ENCODE data around the gene NEAT1. TPM values are rescaled to one million over a fixed set of nuclear protein-coding genes. Genes with fewer than 3 reads are reported as not detected.
A peak's percentile ranks its signal among the peaks of the same experiment; 100 is the strongest.

NEAT1 gene
- total RNA-seq, 1 donor from 2014 or later, result 114 TPM

DNA sequence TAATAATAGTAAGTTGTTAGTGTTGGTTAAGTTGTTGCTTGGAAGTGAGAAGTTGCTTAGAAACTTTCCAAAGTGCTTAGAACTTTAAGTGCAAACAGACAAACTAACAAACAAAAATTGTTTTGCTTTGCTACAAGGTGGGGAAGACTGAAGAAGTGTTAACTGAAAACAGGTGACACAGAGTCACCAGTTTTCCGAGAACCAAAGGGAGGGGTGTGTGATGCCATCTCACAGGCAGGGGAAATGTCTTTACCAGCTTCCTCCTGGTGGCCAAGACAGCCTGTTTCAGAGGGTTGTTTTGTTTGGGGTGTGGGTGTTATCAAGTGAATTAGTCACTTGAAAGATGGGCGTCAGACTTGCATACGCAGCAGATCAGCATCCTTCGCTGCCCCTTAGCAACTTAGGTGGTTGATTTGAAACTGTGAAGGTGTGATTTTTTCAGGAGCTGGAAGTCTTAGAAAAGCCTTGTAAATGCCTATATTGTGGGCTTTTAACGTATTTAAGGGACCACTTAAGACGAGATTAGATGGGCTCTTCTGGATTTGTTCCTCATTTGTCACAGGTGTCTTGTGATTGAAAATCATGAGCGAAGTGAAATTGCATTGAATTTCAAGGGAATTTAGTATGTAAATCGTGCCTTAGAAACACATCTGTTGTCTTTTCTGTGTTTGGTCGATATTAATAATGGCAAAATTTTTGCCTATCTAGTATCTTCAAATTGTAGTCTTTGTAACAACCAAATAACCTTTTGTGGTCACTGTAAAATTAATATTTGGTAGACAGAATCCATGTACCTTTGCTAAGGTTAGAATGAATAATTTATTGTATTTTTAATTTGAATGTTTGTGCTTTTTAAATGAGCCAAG is 2.7 kb downstream of the NEAT1 start:
- no peaks in the 10 kb centered on the region for H3K27me3 ChIP-seq (ENCODE audit: control insufficient read depth, insufficient read depth, low read length)
- DNase-seq (ENCODE audit: low read depth), result peak; percentile 85
- H3K4me3 ChIP-seq (ENCODE audit: low read depth, low read length), result peak overlapping the region; percentile 93
- no peak for FAIRE-seq
- TF ChIP-seq, protein P1, sequence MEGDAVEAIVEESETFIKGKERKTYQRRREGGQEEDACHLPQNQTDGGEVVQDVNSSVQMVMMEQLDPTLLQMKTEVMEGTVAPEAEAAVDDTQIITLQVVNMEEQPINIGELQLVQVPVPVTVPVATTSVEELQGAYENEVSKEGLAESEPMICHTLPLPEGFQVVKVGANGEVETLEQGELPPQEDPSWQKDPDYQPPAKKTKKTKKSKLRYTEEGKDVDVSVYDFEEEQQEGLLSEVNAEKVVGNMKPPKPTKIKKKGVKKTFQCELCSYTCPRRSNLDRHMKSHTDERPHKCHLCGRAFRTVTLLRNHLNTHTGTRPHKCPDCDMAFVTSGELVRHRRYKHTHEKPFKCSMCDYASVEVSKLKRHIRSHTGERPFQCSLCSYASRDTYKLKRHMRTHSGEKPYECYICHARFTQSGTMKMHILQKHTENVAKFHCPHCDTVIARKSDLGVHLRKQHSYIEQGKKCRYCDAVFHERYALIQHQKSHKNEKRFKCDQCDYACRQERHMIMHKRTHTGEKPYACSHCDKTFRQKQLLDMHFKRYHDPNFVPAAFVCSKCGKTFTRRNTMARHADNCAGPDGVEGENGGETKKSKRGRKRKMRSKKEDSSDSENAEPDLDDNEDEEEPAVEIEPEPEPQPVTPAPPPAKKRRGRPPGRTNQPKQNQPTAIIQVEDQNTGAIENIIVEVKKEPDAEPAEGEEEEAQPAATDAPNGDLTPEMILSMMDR (IDR thresholded peaks at IDR 0.05; ENCODE audit: insufficient read depth, low read length, severe bottlenecking), result peak; percentile 17
- peaks cover 22% of the 10 kb centered on the region for H3K36me3 ChIP-seq (ENCODE audit: control insufficient read depth, insufficient read depth, low read length)

DNA sequence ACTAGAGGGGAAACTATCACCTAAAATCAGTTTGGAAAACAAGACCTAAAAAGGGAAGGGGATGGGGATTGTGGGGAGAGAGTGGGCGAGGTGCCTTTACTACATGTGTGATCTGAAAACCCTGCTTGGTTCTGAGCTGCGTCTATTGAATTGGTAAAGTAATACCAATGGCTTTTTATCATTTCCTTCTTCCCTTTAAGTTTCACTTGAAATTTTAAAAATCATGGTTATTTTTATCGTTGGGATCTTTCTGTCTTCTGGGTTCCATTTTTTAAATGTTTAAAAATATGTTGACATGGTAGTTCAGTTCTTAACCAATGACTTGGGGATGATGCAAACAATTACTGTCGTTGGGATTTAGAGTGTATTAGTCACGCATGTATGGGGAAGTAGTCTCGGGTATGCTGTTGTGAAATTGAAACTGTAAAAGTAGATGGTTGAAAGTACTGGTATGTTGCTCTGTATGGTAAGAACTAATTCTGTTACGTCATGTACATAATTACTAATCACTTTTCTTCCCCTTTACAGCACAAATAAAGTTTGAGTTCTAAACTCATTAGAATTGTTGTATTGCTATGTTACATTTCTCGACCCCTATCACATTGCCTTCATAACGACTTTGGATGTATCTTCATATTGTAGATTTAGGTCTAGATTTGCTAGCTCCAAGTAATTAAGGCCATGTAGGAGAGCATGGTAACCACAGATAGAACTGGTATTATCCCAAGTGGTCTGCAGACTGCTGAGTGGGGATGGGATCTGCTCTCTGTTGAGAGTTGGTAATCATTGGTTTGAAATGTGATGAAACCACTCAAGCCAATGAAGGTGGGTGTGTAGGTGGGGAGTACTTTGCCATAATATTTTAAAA is 3.6 kb downstream of the NEAT1 start:
- FAIRE-seq (no peak), DNase-seq (ENCODE audit: low read depth) (peak; percentile 96)
- H3K27me3 ChIP-seq (ENCODE audit: control insufficient read depth, insufficient read depth, low read length), result no peaks in the 10 kb centered on the region
- TF ChIP-seq, protein P1 (IDR thresholded peaks at IDR 0.05; ENCODE audit: insufficient read depth, low read length, severe bottlenecking), result no peak
- peaks cover 22% of the 10 kb centered on the region for H3K36me3 ChIP-seq (ENCODE audit: control insufficient read depth, insufficient read depth, low read length)
- H3K4me3 ChIP-seq (ENCODE audit: low read depth, low read length), result peak overlapping the region; percentile 93

DNA sequence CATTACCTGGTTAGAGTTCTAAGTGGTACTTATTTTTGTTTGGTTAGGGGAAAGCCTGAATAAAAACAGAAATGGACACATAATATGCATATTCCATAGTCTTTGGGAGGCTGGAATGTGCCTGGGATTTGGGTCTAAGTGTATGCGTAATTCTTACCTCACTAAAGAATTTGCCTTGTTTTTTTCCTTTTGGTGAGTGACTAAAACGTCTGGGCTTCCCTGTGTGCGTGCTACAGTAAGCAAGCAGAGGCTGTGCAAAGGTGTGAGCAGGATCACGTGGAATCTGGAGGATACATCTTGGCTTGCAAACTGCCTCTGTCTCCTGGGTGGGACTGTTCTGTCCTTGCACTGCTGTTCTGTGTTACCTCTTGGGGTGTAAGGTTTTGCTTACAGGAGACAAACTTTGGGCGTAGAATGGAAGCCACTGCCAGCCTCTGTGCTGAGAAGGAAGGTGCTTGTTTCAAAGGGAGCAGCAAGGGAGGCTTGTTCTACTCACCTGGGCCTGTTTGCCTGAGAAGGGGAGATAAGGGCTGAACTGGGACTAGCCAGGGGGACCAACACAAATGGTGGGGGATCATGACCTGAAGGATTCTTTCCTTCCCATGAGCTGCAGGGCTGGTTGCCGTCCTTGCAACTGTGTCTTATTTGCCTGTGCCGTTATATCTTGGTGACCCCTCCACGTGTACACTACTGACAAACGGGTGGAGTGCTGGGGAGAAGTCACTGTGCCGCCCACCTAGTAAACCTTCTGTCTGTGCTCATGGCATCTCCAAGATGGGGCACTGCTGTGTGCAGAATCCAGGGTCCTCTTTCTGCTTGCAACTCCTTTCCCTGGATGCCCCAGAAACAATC is 4.5 kb downstream of the NEAT1 start:
- Histone ChIP-seq H3K36me3 (ENCODE audit: control insufficient read depth, insufficient read depth, low read length) (peaks cover 22% of the 10 kb centered on the region), H3K27me3 (ENCODE audit: control insufficient read depth, insufficient read depth, low read length) (no peaks in the 10 kb centered on the region), H3K4me3 (ENCODE audit: low read depth, low read length) (no peak overlapping the region)
- FAIRE-seq (no peak), DNase-seq (ENCODE audit: low read depth) (peak; percentile 87)
- TF ChIP-seq, protein P1 (IDR thresholded peaks at IDR 0.05; ENCODE audit: insufficient read depth, low read length, severe bottlenecking), result no peak

DNA sequence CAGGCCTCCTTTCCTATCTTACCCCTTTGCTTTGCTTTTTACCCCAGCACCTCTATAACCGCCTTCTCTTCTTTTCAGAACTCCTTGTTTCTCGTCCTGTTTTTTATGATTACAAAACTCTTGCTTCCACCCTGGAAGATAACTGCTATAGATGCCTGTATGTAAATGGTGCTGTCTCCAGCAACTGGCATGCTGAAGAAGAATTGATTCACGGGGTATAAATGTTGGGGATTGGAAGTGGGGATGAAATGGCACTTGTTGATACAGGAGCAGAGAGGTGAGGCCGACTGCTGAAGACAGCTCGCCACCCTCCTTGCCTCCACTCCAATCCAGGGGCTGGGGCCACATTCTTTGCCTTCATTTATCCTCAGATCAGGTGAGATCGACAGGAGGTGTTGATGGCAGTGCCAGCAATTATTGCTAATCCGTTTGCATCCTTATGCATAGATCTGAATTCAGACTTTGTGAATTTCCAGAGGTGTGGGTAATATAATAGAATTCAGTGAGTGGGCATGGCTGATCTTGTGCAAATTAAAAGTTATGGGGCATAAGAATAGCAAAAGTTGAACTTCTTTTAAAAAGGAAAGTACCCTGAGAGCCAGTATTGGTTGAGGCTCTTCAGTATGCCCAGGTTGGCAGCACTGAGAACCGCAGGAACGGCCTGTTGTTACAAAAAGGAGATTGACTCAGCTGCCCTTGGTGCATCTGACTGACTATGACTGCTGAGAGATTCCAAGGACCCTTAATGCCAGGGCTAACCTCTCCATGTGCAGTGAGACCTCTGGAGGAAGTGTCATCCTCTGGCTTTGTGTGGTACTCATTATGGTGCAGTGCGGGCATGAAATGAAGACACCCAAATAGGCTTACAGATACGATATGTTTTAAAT is 5.3 kb downstream of the NEAT1 start:
- Histone ChIP-seq H3K36me3 (ENCODE audit: control insufficient read depth, insufficient read depth, low read length) (peaks cover 20% of the 10 kb centered on the region), H3K27me3 (ENCODE audit: control insufficient read depth, insufficient read depth, low read length) (no peaks in the 10 kb centered on the region), H3K4me3 (ENCODE audit: low read depth, low read length) (no peak overlapping the region)
- FAIRE-seq, result no peak
- peak; percentile 73 for DNase-seq (ENCODE audit: low read depth)
- TF ChIP-seq, protein P1 (IDR thresholded peaks at IDR 0.05; ENCODE audit: insufficient read depth, low read length, severe bottlenecking), result no peak

All from bronchial epithelial cell (primary cell).